Astrocyte of the cerebellum (primary cell): ENCODE data around the gene RASSF5.
"Not testable (repeated sequence)": the region's sequence is repeated elsewhere in the genome, so short reads cannot be mapped to it uniquely, and the experiment has no call there.

Experiments used
- DNase-seq: peaks from one replicate; pipeline ENCODE4 v3.0.0-alpha.2; 2011; ENCODE audit warnings: low read depth
- H3K4me3 ChIP-seq: 2 replicates; pipeline ENCODE4 v1.5.1; 2011; ENCODE audit warnings: mild to moderate bottlenecking, low read depth, low read length, moderate library complexity
- CTCF ChIP-seq: IDR thresholded peaks from 2 replicates; pipeline ENCODE4 v1.5.1; 2012; ENCODE audit warnings: low read length, low read depth, moderate library complexity, mild to moderate bottlenecking; ENCODE audit errors: missing control alignments
- in situ Hi-C: cut with HindIII; loops from 2 replicates; pipeline ENCODE4 v1.10.0; 2017; ENCODE audit warnings: low sequenced_read_pairs

Gene RASSF5

GRCh38 chr1:206606867-206607266 is 99.5 kb downstream of the RASSF5 start:
- TF ChIP-seq CTCF: peak; percentile 73
- in situ Hi-C loops: no loop called here
- no peak overlapping the region for H3K4me3 ChIP-seq
- peak; percentile 29 for DNase-seq

- in situ Hi-C loops: no loop called here
- no peak overlapping the region for H3K4me3 ChIP-seq
- no peak for DNase-seq
- peak; percentile 72 for TF ChIP-seq CTCF
Observed at GRCh38 chr1:206608108-206608698, 100.9 kb downstream of the RASSF5 start.

- in situ Hi-C loops: no loop called here
- DNase-seq: no peak
- no peak for TF ChIP-seq CTCF
- H3K4me3 ChIP-seq: no peak overlapping the region
Observed at GRCh38 chr1:206609229-206609991, 102.1 kb downstream of the RASSF5 start.

- peak within 1 kb of the TSS; percentile 59 for H3K4me3 ChIP-seq
- DNase-seq: peak; percentile 72
- in situ Hi-C loops: no loop called here
- peak; percentile 89 for TF ChIP-seq CTCF
Observed at GRCh38 chr1:206612129-206612876, 105.0 kb downstream of the RASSF5 start, which contains the start of gene EIF2D. Gene EIF2D, minus strand, starts transcription at chr1:206612465. Its CDS starts 123 bp downstream, at chr1:206612342.

GRCh38 chr1:206626396-206626795 is 119.1 kb downstream of the RASSF5 start:
- in situ Hi-C loops, DNase-seq, H3K4me3 ChIP-seq: not testable (repeated sequence)

GRCh38 chr1:206628916-206629315 is 121.6 kb downstream of the RASSF5 start:
- no peak for DNase-seq
- in situ Hi-C loops: no loop called here
- no peak overlapping the region for H3K4me3 ChIP-seq
- TF ChIP-seq CTCF: no peak
